ENCODE results near the gene CAMK1D. TPM values are rescaled to one million over a fixed set of nuclear protein-coding genes. Genes with fewer than 3 reads are reported as not detected.

The CAMK1D gene
- polyA plus RNA-seq, 2 of the 4 experiments (the other 2 are of a cell fraction), result 6.6 to 12.5 TPM

GRCh38 chr10:12502526-12503274 lies 153.4 kb downstream of the CAMK1D start:
- H3K4me2 ChIP-seq, result no peak overlapping the region

GRCh38 chr10:12503311-12503710 lies 154.0 kb downstream of the CAMK1D start:
- FAIRE-seq (no peak), ATAC-seq (no peak), DNase-seq (ENCODE audit: low read depth in 1 of 2, low spot score in 1 of 2) (no peak)
- H3K4me2 ChIP-seq, result no peak overlapping the region
- CTCF ChIA-PET, result no interaction called here
- H3K9me3 ChIP-seq, result no peaks in the 10 kb centered on the region
- H3K4me1 ChIP-seq, result peaks cover 10% of the 10 kb centered on the region; the same call in 2 of the 3 replicates
- H3K4me3 ChIP-seq, result no peak overlapping the region
- POLR2A ChIA-PET, result no interaction called here
- H3K27ac ChIP-seq, result no peak overlapping the region
- 80% methylated on average over 10 of the region's 10 CpGs for WGBS (ENCODE audit: missing lambda C conversion rate)
- TF ChIP-seq NR3C1 (IDR thresholded peaks at IDR 0.05) (no peak), JUNB (IDR thresholded peaks at IDR 0.05) (no peak), RARB (CRISPR knock-in tag; IDR thresholded peaks at IDR 0.05) (no peak), REST (IDR thresholded peaks at IDR 0.05) (no peak), CTCF (IDR thresholded peaks at IDR 0.05) (no peak), CBX8 (IDR thresholded peaks at IDR 0.05) (no peak), BHLHE40 (IDR thresholded peaks at IDR 0.05; ENCODE audit: low read depth, low read length) (no peak), MAFK (IDR thresholded peaks at IDR 0.05; ENCODE audit: partially characterized antibody) (no peak), EP300 (IDR thresholded peaks at IDR 0.05) (no peak), E2F6 (IDR thresholded peaks at IDR 0.05; ENCODE audit: borderline replicate concordance, low read depth) (no peak), HOXB13 (CRISPR knock-in tag; IDR thresholded peaks at IDR 0.05; ENCODE audit: low read depth) (no peak)

More at GRCh38 chr10:12502526-12503274, 153.4 kb downstream of the CAMK1D start:
- FAIRE-seq (no peak), ATAC-seq (no peak; a peak in 1 of 6 replicates), DNase-seq (ENCODE audit: low read depth in 1 of 2, low spot score in 1 of 2) (no peak)
- Histone ChIP-seq H3K4me3 (no peak overlapping the region), H3K9me3 (no peaks in the 10 kb centered on the region), H3K4me1 (peaks cover 10% of the 10 kb centered on the region; the same call in 2 of the 3 replicates), H3K27ac (no peak overlapping the region)
- WGBS (ENCODE audit: missing lambda C conversion rate), result 89% methylated on average over 19 of the region's 19 CpGs
- TF ChIP-seq POLR2AphosphoS2 (conservative IDR thresholded peaks at IDR 0.05; ENCODE audit: low read length) (no peak), NR3C1 (IDR thresholded peaks at IDR 0.05) (no peak), HES2 (IDR thresholded peaks at IDR 0.05) (no peak), GATA3 (IDR thresholded peaks at IDR 0.05; ENCODE audit: borderline replicate concordance) (no peak), RFX5 (IDR thresholded peaks at IDR 0.05) (no peak), ATOH8 (CRISPR knock-in tag; IDR thresholded peaks at IDR 0.05; ENCODE audit: low read depth) (no peak), ESRRA (IDR thresholded peaks at IDR 0.05; ENCODE audit: borderline replicate concordance, low read length) (no peak), BCL3 (IDR thresholded peaks at IDR 0.05) (no peak), TP53 (CRISPR knock-in tag; IDR thresholded peaks at IDR 0.05) (no peak), MYC (IDR thresholded peaks at IDR 0.05; ENCODE audit: borderline replicate concordance, low read length) (no peak), HOXA7 (CRISPR knock-in tag; IDR thresholded peaks at IDR 0.05) (no peak), ELK1 (IDR thresholded peaks at IDR 0.05; ENCODE audit: low read depth, low read length) (no peak), BHLHE40 (IDR thresholded peaks at IDR 0.05; ENCODE audit: low read depth, low read length) (no peak), PBX3 (IDR thresholded peaks at IDR 0.05) (no peak)
- CTCF ChIA-PET, result no interaction called here
- POLR2A ChIA-PET, result no interaction called here
